ENCODE data around the gene TOM1L2.

Gene TOM1L2

GRCh38 chr17:17898673-17899072 lies 73.5 kb downstream of the TOM1L2 start:
- DNase-seq (ENCODE audit: low read depth) = no peak
- no peak for TF ChIP-seq CTCF (IDR thresholded peaks at IDR 0.05; ENCODE audit: control insufficient read depth, insufficient read depth, low read depth, low read length, missing control alignments)
- no peak overlapping the region for H3K4me3 ChIP-seq (ENCODE audit: control insufficient read depth, low read depth, low read length)

GRCh38 chr17:17897442-17897841 lies 74.8 kb downstream of the TOM1L2 start:
- DNase-seq (ENCODE audit: low read depth) = no peak
- no peak for TF ChIP-seq CTCF (IDR thresholded peaks at IDR 0.05; ENCODE audit: control insufficient read depth, insufficient read depth, low read depth, low read length, missing control alignments)
- H3K4me3 ChIP-seq (ENCODE audit: control insufficient read depth, low read depth, low read length) = no peak overlapping the region

- DNase-seq (ENCODE audit: low read depth) = no peak
Observed at GRCh38 chr17:17896746-17897145, 75.5 kb downstream of the TOM1L2 start.

GRCh38 chr17:17893801-17894644 lies 78.2 kb downstream of the TOM1L2 start:
- TF ChIP-seq CTCF (IDR thresholded peaks at IDR 0.05; ENCODE audit: control insufficient read depth, insufficient read depth, low read depth, low read length, missing control alignments) = no peak
- no peak for DNase-seq (ENCODE audit: low read depth)
- H3K4me3 ChIP-seq (ENCODE audit: control insufficient read depth, low read depth, low read length) = no peak overlapping the region

More at GRCh38 chr17:17896746-17897145, 75.5 kb downstream of the TOM1L2 start:
- H3K4me3 ChIP-seq (ENCODE audit: control insufficient read depth, low read depth, low read length) = no peak overlapping the region
- no peak for TF ChIP-seq CTCF (IDR thresholded peaks at IDR 0.05; ENCODE audit: control insufficient read depth, insufficient read depth, low read depth, low read length, missing control alignments)

- no peak overlapping the region for H3K4me3 ChIP-seq (ENCODE audit: control insufficient read depth, low read depth, low read length)
- DNase-seq (ENCODE audit: low read depth) = no peak
- TF ChIP-seq CTCF (IDR thresholded peaks at IDR 0.05; ENCODE audit: control insufficient read depth, insufficient read depth, low read depth, low read length, missing control alignments) = no peak
Observed at GRCh38 chr17:17892731-17893130, 79.5 kb downstream of the TOM1L2 start.

GRCh38 chr17:17892009-17892408 lies 80.2 kb downstream of the TOM1L2 start:
- no peak for TF ChIP-seq CTCF (IDR thresholded peaks at IDR 0.05; ENCODE audit: control insufficient read depth, insufficient read depth, low read depth, low read length, missing control alignments)
- DNase-seq (ENCODE audit: low read depth) = no peak
- no peak overlapping the region for H3K4me3 ChIP-seq (ENCODE audit: control insufficient read depth, low read depth, low read length)
